ENCODE results near the gene ENHO. TPM values are rescaled to one million over a fixed set of nuclear protein-coding genes. Genes with fewer than 3 reads are reported as not detected.

ENHO gene
- total and polyA plus RNA-seq, 2 experiments from 2014 or later: 13.8 to 19.7 TPM

DNA sequence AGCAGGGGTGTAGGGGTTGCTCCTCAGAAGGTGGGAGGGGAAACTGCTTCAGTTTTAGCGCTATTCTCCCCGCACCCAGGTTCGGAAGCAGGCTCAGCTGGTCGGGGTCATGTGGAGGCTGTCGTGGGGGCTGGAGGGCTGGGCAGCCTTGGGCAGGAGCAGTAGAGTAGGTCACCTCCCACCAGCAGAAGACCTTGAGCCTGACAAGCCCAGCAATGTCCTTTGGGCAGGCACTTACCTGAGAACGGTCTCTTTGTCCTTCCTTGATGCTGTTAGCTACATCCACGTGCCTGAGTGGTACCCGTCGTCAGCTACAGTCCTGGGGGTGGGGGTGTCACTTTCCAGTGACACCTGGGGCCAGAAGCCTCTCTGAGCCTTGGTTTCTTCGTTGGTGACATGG is 20.3 kb downstream of the ENHO start:
- no peak overlapping the region for H3K27ac ChIP-seq (ENCODE audit: low read depth)

More for the DNA sequence above, 20.3 kb downstream of the ENHO start:
- no peaks in the 10 kb centered on the region for H4K20me1 ChIP-seq (replicated peaks; ENCODE audit: insufficient read depth)
- H3K9me2 ChIP-seq (ENCODE audit: insufficient read depth): no peaks in the 10 kb centered on the region
- no peak for DNase-seq (ENCODE audit: low spot score)
- no peaks in the 10 kb centered on the region for H3K27me3 ChIP-seq (ENCODE audit: insufficient read depth)
- Mint-ChIP-seq H3K27me3 (ENCODE audit: insufficient read depth, low read depth, poor library complexity) (peaks cover 6% of the 10 kb centered on the region), H3K4me1 (peaks cover 2% of the 10 kb centered on the region; the same call in 1 of the 3 replicates), H3K9me3 (no peaks in the 10 kb centered on the region), H3K4me3 (no peak overlapping the region), H3K36me3 (ENCODE audit: low read depth) (no peaks in the 10 kb centered on the region), H3K27ac (no peak overlapping the region)
- H3K4me1 ChIP-seq (ENCODE audit: insufficient read depth): 0 out of 2 replicates have a peak, but pooled peaks cover 6% of the 10 kb centered on the region
- H3K79me2 ChIP-seq (replicated peaks; ENCODE audit: insufficient read depth): no peaks in the 10 kb centered on the region
- H3F3A ChIP-seq (replicated peaks; ENCODE audit: low read depth): no peaks in the 10 kb centered on the region
- H2AFZ ChIP-seq: no peak overlapping the region
- H3K4me2 ChIP-seq: no peak overlapping the region
- H3K4me3 ChIP-seq: no peak overlapping the region
- no peak for TF ChIP-seq ETS1 (IDR thresholded peaks at IDR 0.05)
- TF ChIP-seq POLR2AphosphoS5 (IDR thresholded peaks at IDR 0.05; ENCODE audit: low read depth): no peak
- TF ChIP-seq JUNB (IDR thresholded peaks at IDR 0.05; ENCODE audit: unreplicated experiment): no peak
- TF ChIP-seq ZNF331 (CRISPR knock-in tag; IDR thresholded peaks at IDR 0.05; ENCODE audit: low read depth): no peak
- no peak for TF ChIP-seq EZH2 (IDR thresholded peaks at IDR 0.05; ENCODE audit: low read depth, unreplicated experiment)
- no peak for TF ChIP-seq REST (IDR thresholded peaks at IDR 0.05; ENCODE audit: unreplicated experiment)
- TF ChIP-seq CREB1 (CRISPR knock-in tag; IDR thresholded peaks at IDR 0.05; ENCODE audit: low read depth): no peak
- TF ChIP-seq NANOG (IDR thresholded peaks at IDR 0.05; ENCODE audit: borderline replicate concordance): no peak
- TF ChIP-seq EZH2phosphoT487 (IDR thresholded peaks at IDR 0.05; ENCODE audit: unreplicated experiment): no peak
- no peak for TF ChIP-seq STAT1 (IDR thresholded peaks at IDR 0.05; ENCODE audit: unreplicated experiment)
- TF ChIP-seq ZNF114 (CRISPR knock-in tag; IDR thresholded peaks at IDR 0.05): no peak
- TF ChIP-seq, protein P1, sequence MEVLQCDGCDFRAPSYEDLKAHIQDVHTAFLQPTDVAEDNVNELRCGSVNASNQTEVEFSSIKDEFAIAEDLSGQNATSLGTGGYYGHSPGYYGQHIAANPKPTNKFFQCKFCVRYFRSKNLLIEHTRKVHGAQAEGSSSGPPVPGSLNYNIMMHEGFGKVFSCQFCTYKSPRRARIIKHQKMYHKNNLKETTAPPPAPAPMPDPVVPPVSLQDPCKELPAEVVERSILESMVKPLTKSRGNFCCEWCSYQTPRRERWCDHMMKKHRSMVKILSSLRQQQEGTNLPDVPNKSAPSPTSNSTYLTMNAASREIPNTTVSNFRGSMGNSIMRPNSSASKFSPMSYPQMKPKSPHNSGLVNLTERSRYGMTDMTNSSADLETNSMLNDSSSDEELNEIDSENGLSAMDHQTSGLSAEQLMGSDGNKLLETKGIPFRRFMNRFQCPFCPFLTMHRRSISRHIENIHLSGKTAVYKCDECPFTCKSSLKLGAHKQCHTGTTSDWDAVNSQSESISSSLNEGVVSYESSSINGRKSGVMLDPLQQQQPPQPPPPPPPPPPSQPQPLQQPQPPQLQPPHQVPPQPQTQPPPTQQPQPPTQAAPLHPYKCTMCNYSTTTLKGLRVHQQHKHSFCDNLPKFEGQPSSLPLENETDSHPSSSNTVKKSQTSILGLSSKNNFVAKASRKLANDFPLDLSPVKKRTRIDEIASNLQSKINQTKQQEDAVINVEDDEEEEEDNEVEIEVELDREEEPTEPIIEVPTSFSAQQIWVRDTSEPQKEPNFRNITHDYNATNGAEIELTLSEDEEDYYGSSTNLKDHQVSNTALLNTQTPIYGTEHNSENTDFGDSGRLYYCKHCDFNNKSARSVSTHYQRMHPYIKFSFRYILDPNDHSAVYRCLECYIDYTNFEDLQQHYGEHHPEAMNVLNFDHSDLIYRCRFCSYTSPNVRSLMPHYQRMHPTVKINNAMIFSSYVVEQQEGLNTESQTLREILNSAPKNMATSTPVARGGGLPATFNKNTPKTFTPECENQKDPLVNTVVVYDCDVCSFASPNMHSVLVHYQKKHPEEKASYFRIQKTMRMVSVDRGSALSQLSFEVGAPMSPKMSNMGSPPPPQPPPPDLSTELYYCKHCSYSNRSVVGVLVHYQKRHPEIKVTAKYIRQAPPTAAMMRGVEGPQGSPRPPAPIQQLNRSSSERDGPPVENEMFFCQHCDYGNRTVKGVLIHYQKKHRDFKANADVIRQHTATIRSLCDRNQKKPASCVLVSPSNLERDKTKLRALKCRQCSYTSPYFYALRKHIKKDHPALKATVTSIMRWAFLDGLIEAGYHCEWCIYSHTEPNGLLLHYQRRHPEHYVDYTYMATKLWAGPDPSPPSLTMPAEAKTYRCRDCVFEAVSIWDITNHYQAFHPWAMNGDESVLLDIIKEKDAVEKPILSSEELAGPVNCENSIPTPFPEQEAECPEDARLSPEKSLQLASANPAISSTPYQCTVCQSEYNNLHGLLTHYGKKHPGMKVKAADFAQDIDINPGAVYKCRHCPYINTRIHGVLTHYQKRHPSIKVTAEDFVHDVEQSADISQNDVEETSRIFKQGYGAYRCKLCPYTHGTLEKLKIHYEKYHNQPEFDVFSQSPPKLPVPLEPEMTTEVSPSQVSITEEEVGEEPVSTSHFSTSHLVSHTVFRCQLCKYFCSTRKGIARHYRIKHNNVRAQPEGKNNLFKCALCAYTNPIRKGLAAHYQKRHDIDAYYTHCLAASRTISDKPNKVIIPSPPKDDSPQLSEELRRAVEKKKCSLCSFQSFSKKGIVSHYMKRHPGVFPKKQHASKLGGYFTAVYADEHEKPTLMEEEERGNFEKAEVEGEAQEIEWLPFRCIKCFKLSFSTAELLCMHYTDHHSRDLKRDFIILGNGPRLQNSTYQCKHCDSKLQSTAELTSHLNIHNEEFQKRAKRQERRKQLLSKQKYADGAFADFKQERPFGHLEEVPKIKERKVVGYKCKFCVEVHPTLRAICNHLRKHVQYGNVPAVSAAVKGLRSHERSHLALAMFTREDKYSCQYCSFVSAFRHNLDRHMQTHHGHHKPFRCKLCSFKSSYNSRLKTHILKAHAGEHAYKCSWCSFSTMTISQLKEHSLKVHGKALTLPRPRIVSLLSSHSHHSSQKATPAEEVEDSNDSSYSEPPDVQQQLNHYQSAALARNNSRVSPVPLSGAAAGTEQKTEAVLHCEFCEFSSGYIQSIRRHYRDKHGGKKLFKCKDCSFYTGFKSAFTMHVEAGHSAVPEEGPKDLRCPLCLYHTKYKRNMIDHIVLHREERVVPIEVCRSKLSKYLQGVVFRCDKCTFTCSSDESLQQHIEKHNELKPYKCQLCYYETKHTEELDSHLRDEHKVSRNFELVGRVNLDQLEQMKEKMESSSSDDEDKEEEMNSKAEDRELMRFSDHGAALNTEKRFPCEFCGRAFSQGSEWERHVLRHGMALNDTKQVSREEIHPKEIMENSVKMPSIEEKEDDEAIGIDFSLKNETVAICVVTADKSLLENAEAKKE (CRISPR knock-in tag; IDR thresholded peaks at IDR 0.05): no peak
- no peak for TF ChIP-seq CTCF (conservative IDR thresholded peaks at IDR 0.05; ENCODE audit: low read depth in 2 of 2)
- no peak for ATAC-seq
- no peaks in the 10 kb centered on the region for H3K36me3 ChIP-seq (ENCODE audit: insufficient read depth)

Data from GM23338 (cell line).